Erythroblast (primary cell): ENCODE results near the gene NNMT.

ENCODE experiments used
- GATA1 ChIP-seq: IDR thresholded peaks from 2 replicates; pipeline ENCODE4 v1.6.1; 2011; ENCODE audit warnings: low read depth, mild to moderate bottlenecking, control low read depth, low read length, moderate library complexity
- POLR2A ChIP-seq: IDR thresholded peaks from 2 replicates; pipeline ENCODE4 v1.6.1; 2011; ENCODE audit warnings: mild to moderate bottlenecking, low read length

DNA sequence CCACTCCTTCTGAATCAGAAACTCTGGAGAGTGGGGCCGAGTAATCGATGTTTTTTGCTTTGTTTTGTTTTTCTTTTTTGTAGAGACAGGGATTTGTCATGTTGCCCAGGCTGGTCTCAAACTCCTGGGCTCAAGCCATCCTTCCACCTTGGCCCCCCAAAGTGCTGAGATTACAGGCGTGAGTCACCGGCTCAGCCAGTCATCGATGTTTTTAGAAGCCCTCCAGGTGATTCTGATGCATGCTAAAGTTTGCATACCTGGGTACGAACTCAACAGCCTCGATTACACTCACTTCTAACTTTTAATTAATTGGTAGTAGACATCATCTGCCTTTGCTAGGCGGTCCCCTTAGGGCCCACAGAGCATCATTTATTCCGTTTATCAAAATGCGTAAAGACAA lies 53.8 kb downstream of the NNMT start:
- TF ChIP-seq POLR2A = no peak
- no peak for TF ChIP-seq GATA1
